ENCODE data around the gene ETFB.

The ETFB gene

GRCh38 chr19:51326216-51327065, 39.7 kb downstream of the ETFB start:
- DNase-seq: no peak

- DNase-seq: no peak
Measured at GRCh38 chr19:51325161-51325976, 40.8 kb downstream of the ETFB start.

GRCh38 chr19:51324167-51324481, 42.1 kb downstream of the ETFB start:
- DNase-seq: no peak

GRCh38 chr19:51323481-51324166, 42.6 kb downstream of the ETFB start:
- DNase-seq: no peak

GRCh38 chr19:51321799-51322198, 44.4 kb downstream of the ETFB start:
- DNase-seq: no peak

GRCh38 chr19:51320280-51320657, 45.9 kb downstream of the ETFB start:
- DNase-seq: no peak

DNA sequence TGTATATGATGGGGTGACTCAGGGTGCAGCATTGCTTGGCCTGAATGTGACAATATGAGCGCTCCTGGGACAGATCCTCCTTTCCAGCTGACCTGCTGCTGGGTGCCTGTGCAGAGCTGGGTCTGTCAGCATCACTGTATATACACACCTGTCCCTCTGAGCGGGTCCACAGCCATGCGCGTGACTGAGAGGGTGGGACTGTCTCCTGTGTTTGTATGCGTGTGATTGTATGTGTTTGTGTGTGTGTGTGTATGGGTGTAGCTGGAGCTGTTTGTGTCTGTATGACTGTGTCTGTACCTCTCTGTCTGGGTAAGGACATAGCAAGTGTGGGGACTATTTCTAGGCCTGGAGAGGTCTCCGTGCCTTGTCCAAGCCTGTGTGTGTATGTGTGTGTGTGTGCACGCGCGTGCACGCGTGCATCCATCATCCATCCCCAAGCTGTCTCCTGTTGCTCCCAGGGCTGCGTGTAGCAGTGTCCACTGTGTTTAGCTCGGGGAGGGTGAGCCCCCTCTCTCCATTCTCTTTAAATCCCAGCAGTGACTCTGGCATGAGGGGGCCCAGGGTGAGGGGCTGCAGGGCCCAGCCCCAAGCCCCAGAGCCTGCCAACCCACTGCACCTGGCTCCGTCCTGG, 46.4 kb downstream of the ETFB start:
- DNase-seq: no peak

DNA sequence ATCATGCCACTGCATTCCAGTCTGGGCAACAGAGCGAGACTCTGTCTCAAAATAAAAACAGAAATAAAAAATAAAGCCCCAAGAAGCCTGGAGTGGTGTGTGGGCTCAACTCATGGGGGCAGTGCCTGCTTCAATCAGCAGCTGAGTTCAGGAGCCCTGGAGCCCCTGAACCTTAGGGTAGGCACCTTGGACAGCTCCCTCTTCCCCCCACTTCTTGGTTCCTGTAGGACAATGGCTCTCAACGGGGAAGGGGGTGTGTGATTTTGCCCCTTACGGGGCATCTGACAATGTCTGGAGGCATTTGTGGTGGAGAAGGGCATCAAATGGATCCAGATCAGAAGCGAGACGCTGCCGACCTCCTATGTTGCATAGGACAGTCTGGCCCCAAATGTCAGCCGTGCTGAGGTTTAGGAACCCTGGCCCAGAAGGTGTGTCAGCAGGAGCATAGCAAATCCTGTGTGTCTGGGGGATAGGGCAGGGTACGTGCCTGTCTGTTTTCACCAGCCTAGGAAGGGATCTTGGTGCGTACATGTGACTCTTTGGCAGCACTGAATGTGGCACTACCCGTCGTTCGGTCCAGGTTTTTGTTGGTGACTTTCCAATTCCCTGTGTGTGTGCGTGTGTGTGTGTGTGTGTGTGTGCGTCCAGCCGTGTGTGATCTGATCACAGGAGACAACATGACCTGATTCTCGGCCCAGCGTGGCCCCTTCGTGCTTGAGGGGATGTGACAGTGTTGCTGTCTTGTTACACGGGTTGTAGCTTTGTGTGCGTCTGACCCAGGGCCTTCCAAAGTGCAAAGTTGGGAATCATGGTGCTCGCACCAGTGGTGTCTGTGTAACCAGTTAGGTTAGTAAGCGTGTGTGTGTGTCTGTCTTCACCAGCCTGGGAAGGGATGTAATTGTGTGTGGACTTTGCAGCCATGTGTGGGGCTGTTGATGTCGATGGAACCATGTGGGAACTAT, 47.2 kb downstream of the ETFB start:
- DNase-seq: no peak

DNA sequence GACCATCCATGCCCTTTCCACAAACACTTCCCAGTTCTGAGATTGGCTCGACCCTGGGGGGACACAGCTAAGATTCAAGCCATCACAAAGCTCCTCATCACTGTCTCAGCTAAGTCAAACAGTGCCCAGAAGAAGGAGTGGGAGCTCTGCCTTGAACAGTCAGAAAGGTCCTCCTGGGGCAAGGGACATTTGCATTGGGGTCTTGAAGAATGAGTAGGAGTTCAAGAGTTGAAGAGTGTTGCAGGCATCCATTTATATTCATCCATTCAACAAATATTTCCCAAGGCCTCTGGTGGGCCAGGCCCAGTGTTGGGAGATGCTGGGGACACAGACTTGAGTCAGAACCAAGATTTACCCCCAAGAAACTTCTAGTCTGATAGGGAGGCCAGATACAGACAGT, 48.2 kb downstream of the ETFB start:
- no peak for DNase-seq

DNA sequence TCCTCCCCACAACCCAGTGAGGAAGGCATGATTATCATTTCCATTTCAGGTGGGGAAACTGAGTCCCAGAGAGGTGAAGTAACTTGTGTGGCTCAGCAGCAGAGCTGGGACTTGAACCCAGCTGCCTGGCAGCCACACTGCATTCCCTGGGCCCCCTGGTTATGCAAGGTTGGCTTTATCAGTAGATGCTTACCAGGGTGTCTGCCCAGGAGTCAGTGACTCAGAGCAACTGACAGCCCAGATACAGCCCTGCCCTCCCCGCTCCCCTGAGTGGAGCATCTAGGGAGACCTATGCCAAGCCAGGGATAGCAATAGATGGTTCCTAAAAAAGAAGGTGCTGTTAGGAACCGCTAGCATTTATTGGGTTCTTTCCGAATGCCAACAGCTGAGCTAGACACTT, 48.8 kb downstream of the ETFB start:
- no peak for DNase-seq

DNA sequence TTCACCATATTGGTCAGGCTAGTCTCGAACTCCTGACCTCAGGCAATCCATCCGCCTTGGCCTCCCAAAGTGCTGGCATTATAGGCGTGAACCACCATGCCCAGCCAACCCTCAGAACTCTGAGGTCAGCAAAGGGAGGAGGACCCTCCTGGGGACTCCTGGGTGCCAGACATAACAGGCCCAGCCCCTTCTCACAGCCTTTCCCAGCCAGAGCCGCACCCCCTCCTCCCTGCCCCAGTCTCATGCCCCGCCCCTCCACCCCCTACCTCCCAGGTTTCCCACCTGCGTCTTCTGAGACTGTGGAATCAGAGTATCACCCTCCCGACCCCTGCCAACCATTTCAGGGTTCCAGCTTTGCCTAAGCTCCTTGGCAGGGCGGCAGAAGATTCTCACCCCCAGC, 49.5 kb downstream of the ETFB start:
- DNase-seq: no peak

DNA sequence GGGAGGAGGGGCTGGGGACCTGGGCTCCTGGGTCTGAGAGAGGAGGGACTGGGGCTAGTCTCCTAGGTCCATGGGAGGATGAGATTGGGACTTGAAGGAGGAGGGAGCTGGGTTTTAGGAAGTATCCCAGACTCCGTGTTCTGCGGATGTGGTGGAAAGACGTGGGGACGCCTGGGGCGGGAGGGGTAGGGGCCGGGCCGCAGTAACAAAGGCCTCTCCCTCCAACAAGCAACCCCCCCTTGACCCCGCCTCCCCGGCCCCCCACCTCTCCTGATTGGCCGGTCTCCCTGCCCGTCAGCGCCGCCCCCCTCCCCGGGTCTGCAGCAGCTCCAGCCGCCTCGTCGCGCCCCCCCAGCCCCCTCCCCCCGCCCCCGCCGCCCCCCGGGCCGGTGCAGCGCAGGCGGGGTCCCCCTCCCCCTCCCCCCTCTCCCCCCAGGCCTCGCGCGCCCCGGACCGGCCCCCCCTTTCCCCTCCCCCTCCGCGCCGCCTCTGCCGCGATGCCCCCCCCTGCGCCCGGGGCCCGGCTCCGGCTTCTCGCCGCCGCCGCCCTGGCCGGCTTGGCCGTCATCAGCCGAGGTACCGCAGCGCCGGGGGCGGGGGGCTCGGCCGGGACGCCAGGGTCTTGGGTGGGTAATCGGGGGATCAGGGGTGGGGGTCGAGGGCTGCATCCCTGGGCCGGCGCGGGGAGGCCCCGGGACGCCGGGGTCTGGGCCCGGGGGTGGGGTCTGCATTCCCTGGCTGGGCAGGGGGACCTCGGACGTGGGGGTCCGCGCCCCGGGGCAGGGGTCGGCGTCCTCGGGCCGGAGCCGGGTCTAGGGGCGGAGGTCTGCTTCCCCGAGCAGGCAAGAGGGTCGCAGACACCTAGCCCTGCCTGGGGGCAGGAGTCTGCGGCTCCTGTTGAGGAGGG, 54.6 kb downstream of the ETFB start, which contains the start of gene IGLON5:
TSS of gene IGLON5 (plus strand) at position 294 of the 907 bp plus-strand sequence. CDS start at position 498, 204 bp downstream.
- DNase-seq: no peak

DNA sequence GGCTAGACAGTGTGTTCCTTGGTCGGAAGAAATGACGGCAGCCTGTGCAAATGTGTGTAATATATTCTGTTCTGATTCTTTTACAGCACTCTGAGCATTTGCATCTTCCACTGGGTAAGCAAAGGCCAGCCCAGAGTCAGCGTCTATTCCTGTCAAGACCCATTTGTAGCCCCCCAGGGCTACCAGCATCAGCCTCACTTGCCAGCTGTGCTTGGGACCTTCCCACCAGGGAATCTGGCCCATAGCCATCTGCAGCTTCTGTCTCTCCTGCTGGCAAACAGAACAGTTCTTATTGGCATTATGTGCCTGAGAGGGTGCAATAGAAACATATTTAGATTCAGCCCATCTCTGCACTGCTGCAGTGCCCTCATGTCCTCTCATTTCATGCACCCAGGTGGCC, 60.7 kb downstream of the ETFB start:
- no peak for DNase-seq

- no peak for DNase-seq
Measured at GRCh38 chr19:51301266-51301665, 64.9 kb downstream of the ETFB start.

DNA sequence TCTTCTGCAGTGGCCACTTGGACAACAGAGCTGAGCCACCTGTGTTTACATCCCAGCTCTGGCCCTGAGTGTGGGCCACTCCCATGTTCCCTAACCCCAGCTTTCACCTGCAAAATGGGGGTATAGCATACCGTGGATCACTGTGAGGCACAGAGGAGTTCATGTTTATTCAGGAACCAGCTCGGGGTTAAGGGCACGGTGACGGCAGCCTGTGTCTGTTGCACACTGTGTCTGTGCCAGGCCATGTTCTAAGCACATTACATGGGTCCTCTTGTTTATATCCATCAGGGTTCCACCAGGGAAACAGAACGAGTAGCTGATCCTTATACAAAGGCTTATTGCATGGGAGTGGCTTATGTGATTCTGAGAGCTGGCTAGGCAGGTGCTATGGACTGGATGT, 68.8 kb downstream of the ETFB start:
- no peak for DNase-seq

DNA sequence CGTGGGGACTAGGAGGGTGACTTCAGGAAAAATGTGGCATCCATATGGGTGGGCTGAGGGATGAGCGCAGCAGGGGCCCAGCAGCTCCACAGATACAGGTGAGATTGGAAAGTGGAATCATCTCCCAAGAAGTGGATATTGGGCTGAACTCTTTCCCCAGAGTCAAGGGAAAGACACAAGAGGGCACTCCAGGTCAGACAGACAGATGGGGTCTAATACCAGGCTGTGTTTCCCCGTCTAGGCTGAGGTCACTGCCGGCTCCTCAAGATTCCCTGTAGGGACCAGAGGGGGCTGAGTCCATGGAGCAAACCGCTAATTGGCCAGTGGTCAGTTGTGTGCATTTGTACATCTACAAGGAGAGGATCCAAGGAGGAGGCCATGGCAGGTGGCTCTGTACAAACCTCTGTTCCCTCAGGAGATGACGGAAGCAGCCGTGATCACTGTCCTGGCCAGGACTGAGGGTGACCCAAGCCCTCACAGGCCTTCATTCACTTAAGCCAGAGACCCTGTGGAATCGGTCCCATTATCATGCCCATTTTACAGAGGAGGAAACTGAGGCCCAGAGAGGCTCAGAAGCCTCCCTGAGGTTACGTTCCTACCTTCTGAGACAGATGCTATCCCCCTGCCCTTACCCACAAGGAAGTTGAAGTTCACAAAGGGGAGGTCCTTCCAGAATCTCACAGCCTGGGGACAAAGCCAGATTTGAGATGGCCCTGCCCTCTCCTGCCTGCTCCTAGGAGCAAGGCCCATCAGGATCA, 69.7 kb downstream of the ETFB start:
- DNase-seq: no peak

GRCh38 chr19:51295382-51296126, 70.6 kb downstream of the ETFB start:
- no peak for DNase-seq
